VCaP (cell line): ENCODE data around the gene CNTNAP5.

Experiments used
- H3K27ac ChIP-seq: fragments of 450-650 bp; 2 replicates; pipeline ENCODE4 v1.5.1; 2017
- CTCF ChIP-seq: fragments of 450-650 bp; conservative IDR thresholded peaks from 2 replicates; pipeline ENCODE4 v1.5.1; 2017; ENCODE audit warnings: mild to moderate bottlenecking, moderate library complexity

The CNTNAP5 gene

GRCh38 chr2:124201713-124202112 is 176.6 kb downstream of the CNTNAP5 start:
- no peak for TF ChIP-seq CTCF

GRCh38 chr2:124209441-124209840 is 184.4 kb downstream of the CNTNAP5 start:
- no peak for TF ChIP-seq CTCF
- no peak overlapping the region for H3K27ac ChIP-seq

More at GRCh38 chr2:124201713-124202112, 176.6 kb downstream of the CNTNAP5 start:
- no peak overlapping the region for H3K27ac ChIP-seq

GRCh38 chr2:124211461-124211860 is 186.4 kb downstream of the CNTNAP5 start:
- no peak overlapping the region for H3K27ac ChIP-seq
- TF ChIP-seq CTCF: no peak

GRCh38 chr2:124213977-124214587 is 189.0 kb downstream of the CNTNAP5 start:
- no peak for TF ChIP-seq CTCF
- no peak overlapping the region for H3K27ac ChIP-seq

GRCh38 chr2:124246170-124246569 is 221.1 kb downstream of the CNTNAP5 start:
- H3K27ac ChIP-seq: no peak overlapping the region
- TF ChIP-seq CTCF: no peak

GRCh38 chr2:124248386-124248785 is 223.3 kb downstream of the CNTNAP5 start:
- TF ChIP-seq CTCF: no peak
- no peak overlapping the region for H3K27ac ChIP-seq

- H3K27ac ChIP-seq: no peak overlapping the region
- TF ChIP-seq CTCF: no peak
These were observed 225.3 kb downstream of the CNTNAP5 start for GRCh38 chr2:124250433-124250832.
